HG03457 (cell line): ENCODE data around the gene NSUN7.
"Not testable (repeated sequence)": the region's sequence is repeated elsewhere in the genome, so short reads cannot be mapped to it uniquely, and the experiment has no call there.

Source experiments
- ATAC-seq: cut with Tn5 transposase; IDR thresholded peaks from one replicate; pipeline ENCODE4 v1.9.1; 2021; ENCODE audit warnings: moderate number of reproducible peaks; ENCODE audit not compliant: unreplicated experiment

The NSUN7 gene

GRCh38 chr4:40749717-40750460, at the start of gene NSUN7:
TSS of gene NSUN7 (plus strand) at chr4:40749955. CDS start at chr4:40750694, 739 bp downstream.
- ATAC-seq: no peak

DNA sequence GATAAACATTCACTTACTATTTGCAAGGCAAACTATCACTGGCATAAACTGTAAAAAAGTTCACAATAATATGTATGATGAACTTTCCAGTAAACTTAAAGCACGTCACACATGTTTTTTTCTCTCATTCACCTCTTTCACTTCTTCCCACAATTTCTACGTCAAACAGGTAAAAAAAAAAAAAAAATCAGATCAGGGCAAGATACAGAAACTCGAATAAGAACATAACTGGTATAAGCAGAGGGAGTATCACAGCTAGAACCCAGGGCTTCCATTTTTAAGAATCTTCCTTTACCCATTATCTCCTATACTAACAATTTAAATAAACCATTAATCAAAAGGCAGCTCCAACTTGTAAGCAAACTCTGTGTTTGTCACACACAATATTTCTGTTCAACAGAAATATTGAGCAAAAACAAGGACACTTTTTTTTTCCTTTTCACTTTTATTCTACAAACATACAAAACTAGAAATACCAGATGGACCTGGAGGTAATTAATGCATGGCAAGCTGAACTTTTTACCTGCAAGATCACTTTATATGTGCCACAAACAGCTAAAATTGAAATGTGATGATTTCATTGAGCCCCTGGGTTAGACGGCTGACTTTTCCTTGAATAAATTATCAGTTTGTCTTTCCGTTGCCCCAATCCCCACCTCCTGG, 47.5 kb upstream of the NSUN7 start:
- no peak for ATAC-seq

DNA sequence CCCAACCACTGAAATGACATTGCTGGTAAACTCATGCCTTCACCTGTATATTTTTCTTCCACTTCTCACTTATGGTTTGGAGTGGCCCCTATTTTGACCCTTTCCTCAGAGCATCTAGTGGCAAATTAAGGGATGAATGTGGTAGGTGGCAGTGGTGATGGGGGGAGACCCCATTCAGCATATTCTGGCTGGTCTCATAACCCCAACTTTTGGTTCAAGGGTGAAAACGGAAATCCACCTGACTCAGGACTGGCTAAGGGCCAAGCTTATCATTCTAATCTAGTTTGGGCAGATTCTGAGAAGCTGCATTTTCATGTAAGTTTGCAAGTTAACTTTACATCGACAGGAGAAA, 47.0 kb upstream of the NSUN7 start:
- no peak for ATAC-seq

DNA sequence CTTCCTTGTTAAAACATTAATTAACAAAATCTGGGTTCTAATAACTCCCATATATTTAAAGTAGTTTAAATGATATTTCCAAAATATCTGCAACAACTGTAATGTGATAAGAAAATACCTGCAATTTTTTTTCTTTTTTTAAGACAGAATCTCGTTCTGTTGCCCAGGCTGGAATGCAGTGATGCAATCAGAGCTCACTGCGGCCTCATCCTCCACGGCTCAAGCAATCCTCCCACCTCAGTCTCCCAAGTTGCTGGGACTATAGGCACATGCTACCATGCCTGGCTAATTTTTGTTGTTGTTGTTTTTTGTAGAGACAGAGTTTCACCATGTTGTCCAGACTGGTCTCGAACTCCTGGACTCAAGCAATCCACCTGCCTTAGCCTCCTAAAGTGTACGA, 45.7 kb upstream of the NSUN7 start:
- ATAC-seq: no peak

DNA sequence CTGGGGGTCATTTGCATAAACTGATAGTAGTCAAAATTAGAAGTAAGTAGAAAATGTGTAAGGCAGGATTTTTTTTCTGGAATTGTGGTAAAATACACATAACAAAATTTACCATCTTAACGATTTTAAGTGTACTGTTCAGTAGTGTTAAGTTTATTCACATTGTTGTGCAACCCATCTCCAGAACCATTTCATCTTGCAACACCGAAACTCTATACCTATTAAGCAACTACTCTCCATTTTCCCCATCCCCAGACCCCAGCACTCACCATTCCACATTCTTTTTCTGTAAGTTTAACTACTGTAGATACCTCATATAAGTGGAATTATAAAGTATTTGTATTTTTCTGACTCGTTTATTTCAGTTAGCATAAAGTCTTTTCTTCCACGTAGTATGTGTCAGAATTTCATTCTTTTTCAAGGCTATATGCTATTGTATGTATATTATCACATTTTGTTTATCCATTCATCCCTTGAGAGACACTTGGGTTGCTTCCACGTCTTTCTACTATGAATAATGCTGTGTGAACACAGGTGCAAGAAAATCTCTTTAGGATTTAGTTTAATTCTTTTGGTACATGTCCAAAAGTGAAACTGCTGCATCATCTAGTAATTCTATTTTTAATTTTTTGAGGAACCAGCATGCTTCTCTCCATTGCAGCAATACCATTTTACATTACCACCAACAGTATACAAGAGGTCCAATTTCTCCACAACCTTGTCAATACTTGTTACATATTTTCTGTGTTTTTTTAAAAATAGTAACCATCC, 39.1 kb upstream of the NSUN7 start:
- no peak for ATAC-seq

DNA sequence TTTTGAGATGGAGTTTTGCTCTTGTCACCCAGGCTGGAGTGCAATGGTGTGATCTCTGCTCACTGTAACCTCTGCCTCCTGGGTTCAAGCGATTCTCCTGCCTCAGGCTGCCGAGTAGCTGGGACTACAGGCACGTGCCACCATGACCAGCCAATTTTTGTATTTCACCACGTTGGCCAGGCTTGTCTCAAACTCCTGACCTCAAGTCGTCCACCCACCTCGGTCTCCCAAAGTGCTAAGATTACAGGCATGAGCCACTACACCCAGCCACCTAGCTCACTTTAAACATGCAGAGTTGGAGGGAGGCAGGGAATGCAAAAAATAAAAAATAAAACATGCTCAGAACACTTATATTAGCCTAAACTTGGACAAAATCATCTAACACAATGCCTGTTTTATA, 36.8 kb upstream of the NSUN7 start:
- not testable (repeated sequence) for ATAC-seq

DNA sequence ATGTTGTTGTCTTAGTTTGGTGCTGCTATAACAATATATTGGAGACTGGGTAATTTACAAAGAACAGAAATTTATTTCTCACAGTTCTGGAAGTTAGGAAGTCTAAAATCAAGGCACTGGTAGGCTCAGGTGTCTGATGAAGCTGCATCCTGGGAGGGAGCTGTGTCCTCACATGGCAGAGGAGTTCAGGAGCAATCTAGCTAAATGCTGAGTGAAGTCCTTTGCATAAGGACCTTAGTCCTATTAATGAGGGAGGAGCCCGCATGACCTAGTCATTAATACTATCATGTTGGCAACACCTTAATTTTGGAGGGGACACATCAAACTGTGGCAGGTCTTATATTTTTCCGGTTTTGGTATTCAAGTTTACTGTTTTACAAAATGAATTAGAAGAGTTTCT, 36.0 kb upstream of the NSUN7 start:
- no peak for ATAC-seq

DNA sequence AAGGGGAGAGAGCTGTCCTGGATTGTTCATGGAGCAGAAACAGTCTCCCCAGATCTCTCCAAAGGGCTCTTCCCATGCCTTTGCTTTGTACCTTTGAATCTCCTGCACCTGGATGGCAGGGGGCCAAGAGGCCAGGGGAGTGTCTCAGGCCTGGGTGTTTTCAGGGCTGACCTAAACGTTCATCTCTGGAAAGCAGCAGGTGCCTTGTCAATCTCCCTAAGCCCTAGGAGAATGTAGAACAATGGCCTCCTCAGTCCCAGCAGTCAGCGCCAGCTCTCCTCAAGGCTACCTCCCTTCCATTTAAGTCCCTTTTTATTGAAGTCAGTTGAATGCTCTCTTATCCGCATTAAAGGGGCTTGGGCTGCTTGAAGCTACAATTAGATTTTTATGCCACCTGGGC, 31.2 kb upstream of the NSUN7 start:
- no peak for ATAC-seq

- ATAC-seq: no peak
Observed at GRCh38 chr4:40719008-40719623, 30.6 kb upstream of the NSUN7 start.

DNA sequence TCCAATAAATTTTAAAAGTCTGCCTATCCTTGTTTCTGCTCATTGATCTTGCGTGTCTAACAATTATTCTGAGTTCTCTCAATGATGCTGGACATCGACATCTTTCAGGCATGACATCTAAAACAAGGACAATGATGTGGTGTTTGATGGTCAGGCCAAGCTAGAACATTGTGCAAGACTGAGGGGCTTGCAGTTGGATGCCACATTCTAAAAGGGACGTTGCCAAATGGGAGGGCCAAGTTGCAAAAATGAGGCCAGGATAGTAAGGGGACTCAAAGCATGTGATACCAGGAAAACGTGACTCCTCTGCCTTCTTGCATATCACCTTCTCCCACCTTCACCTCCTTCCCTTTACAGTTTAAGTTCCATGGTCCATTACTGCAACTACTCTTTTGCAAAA, 29.4 kb upstream of the NSUN7 start:
- ATAC-seq: no peak

DNA sequence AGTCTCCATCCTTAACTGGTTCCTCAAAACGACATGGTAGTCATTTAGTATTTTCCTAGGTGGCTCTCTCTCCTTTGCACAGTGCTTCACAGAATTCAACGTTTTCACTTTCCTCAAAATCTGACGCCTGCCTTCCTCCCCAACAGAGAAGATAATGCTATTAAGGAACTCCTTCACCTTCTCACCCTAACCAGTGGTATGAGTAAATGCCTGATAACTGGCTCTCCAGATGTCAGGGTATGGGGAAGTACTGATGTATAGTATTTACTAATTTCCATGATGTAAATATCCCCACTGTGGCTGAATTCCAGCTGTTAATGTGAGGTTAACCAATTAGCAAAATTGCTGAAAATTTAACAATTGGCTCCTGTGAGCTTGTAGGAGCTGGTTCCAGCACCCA, 28.8 kb upstream of the NSUN7 start:
- no peak for ATAC-seq

GRCh38 chr4:40721730-40722171, 28.0 kb upstream of the NSUN7 start:
- no peak for ATAC-seq

- ATAC-seq: no peak
Observed at GRCh38 chr4:40722576-40723161, 27.1 kb upstream of the NSUN7 start.

GRCh38 chr4:40723728-40724127, 26.0 kb upstream of the NSUN7 start:
- ATAC-seq: no peak

GRCh38 chr4:40728333-40728732, 21.4 kb upstream of the NSUN7 start:
- no peak for ATAC-seq

DNA sequence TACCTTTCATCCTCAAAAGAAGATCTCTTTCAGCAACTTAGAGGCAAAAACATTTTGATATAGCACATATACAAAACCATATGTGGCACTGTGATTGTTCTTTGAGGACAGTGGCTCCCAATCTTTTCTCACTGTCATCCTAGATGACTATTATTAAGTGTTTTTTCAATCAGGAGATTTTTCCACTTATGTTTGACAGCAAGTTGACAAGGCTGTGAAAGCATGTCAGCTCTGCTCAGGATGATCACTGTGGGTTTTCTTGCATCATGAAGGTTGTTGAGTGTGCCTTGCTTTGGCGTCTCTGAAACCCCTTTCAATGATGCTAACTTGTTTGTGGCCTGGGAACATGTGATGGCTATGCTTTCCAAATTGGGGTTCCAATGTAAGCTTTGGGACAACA, 20.2 kb upstream of the NSUN7 start:
- ATAC-seq: no peak

- no peak for ATAC-seq
Observed at GRCh38 chr4:40730091-40730679, 19.6 kb upstream of the NSUN7 start.

DNA sequence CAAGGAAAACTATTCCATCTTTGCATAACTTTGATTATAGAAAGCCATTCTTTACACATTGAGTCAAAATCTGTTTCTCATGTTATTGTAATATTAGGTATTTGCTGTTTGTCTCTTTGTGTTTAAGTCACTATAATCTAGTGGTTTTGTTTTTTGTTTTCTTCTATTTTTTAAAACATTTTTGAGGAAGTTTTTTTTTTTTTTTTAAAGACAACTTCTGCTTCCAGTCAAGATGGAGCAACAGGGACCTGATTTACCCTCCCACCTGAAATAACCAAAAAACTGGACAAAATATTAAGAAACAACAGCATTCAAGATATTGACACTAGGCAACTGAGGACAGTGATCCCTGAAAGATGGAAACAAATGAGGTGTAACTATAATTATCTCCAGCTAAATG, 18.4 kb upstream of the NSUN7 start:
- no peak for ATAC-seq

GRCh38 chr4:40731792-40732245, 17.9 kb upstream of the NSUN7 start:
- ATAC-seq: no peak

DNA sequence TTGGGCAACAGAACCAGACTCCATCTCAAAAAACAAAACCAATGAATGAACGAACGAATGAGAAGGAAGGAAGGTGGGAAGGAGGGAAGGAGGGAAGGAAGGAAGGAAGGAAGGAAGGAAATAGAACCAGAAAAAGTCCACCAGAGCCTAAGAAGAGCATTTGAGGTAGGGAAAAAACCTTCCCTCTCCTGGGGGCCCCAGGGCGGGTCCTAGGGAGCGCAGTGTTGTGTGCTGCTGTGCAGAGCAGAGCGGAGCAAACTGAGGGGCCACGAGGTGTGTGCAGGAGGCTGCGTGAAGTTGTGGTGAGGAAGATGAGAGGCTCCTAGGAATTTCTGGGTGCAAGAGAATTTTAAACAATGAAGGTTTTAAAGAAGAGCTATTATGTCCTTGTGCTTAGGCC, 16.0 kb upstream of the NSUN7 start:
- ATAC-seq: no peak

DNA sequence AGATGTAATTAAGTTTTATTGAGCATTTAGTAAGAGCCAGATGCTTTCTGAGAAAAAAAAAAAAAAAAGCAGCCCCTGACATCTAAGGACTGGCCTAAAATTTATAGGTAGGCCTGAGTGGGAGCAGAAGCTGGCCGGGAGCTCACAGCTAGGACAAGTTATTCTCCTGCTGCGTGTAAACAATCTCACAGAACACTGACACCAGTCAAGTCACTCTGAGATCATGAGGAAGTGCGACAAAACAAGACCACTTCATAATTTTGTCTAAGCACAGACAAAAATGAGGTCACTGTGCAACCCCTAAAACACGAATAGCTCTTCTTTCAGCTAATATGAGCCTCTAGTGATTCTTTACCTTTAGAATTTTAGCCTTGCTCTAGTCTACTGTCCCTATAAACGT, 15.3 kb upstream of the NSUN7 start:
- ATAC-seq: no peak
